GM19463 (cell line): Measurements from ENCODE around the gene OSGEP.

Experiments used
- ATAC-seq: cut with Tn5 transposase; IDR thresholded peaks from one replicate; pipeline ENCODE4 v1.9.1; 2021; ENCODE audit warnings: mild to moderate bottlenecking, moderate library complexity; ENCODE audit not compliant: unreplicated experiment

OSGEP gene

DNA sequence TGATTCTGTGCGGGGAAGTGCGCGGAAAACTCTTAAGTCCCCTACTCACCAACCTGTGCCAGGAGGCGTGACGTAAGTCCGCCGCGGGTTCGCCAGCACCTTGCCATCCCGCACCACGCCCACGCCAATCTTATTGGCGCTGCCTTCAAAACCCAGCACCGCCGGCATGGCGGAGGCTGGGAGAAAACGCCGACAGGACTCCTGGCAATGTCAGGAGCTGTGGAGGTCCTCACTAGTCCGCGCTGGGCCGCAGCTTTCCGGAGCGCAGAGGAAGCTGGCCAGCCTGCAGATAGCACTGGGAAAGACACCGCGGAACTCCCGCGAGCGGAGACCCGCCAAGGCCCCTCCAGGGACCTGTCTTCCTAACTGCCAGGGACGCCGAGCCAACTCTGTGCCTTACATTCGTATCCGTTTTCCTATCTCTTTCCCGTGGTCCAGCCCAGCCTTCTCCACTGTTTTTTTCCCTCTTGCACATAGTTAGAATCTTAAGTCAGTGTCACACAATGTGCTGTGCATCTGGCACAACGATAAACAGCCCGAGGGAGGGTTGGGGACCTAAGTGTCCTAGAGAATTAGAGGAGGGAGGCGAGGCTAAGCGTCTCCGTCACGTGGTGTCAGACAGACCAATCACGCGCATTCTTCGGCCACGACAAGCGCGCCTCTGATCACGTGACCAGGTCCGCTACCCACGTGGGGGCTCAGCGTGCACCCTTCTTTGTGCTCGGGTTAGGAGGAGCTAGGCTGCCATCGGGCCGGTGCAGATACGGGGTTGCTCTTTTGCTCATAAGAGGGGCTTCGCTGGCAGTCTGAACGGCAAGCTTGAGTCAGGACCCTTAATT is at the start of gene OSGEP, which contains the start of gene APEX1:
Gene OSGEP, minus strand, starts transcription at position 297 of the 839 bp plus-strand sequence. Its CDS starts 129 bp downstream, at position 168.
Gene APEX1, plus strand, starts transcription at position 711 of the 839 bp plus-strand sequence. CDS start 420 bp downstream, outside the sequence.
- peak; percentile 85 for ATAC-seq

GRCh38 chr14:20503898-20504297 is 49.3 kb upstream of the OSGEP start:
- no peak for ATAC-seq

DNA sequence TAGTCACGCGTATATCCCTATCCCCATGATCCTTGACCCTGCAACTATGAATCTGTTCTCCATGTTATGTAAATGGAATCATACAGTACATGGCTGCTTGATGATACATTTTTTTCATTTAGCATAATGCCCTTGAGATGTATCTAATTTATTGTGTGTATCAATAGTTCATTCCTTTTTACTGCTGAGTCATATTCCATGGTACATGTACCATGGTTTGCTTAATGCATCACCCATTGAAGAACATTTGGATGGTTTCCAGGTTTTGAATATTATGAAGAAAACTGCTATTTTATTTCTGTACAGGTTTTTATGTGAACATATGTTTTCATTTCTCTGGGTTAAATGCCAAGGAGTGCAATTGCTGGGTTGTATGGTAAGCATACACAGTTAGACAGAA is 46.7 kb upstream of the OSGEP start:
- ATAC-seq, result no peak

GRCh38 chr14:20499881-20500280 is 45.3 kb upstream of the OSGEP start:
- no peak for ATAC-seq

DNA sequence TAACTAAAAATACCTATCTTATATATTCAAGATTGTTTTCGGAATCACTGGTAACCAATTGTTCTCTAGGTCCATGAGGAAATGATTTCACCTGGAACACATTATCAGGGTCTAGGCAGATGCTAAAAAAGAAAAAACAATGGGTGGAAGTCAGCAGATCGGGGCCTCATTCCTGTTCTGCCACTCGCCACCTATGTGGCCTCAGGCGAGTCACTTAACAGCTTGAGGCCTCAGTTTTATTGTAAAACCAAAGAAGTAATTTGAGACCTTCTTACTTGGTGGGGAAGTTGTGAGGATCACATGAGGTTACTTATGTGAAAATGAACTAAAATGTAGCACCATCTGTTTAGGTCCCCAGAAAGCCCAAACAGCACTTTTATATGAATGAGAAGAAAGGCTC is 44.5 kb upstream of the OSGEP start:
- no peak for ATAC-seq

GRCh38 chr14:20498622-20499021 is 44.0 kb upstream of the OSGEP start:
- no peak for ATAC-seq

- ATAC-seq, result no peak
Measured at GRCh38 chr14:20494935-20495766, 40.5 kb upstream of the OSGEP start.

DNA sequence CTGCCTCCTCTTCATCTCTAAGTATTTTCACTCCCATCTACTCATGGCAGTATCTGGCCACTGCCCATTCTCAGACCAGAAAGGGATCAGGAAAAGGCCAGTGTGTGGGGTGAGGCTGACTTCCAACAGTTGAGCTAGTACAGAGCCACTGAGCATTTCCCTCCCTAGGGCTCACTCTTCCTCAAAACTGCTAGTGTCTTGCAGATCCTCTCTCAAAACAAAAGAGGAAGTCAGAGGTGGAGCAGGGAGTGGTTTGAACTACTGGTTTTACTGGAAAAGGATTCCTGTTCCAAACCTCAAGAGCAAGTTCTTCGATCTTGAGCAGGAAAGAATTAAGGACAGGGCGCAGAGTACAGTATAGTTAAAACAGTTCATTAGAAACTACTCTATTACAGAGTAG is 39.0 kb upstream of the OSGEP start:
- ATAC-seq, result no peak

DNA sequence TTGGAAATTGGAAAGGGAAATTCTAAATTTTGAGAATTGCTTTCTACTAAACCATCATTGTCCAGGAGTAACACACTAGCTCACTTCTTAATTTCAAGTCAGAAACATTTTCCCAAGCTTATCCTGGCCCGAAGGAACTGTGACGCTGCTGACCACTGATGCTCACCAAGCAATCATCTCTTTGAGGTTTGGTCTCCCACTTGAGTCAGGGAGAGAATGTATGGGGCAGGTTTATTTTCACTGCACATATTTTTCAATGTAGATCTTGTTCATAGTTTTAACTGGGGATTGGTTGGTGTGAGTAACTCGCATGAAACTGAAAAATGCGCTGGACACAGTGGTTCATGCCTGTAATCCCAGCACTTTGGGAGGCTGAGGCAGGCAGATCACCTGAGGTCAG is 37.9 kb upstream of the OSGEP start:
- ATAC-seq, result no peak

- no peak for ATAC-seq
Measured at GRCh38 chr14:20490563-20490962, 36.0 kb upstream of the OSGEP start.

- peak; percentile 53 for ATAC-seq
Measured at GRCh38 chr14:20489093-20489994, 34.7 kb upstream of the OSGEP start.

GRCh38 chr14:20487396-20487725 is 32.7 kb upstream of the OSGEP start:
- no peak for ATAC-seq

DNA sequence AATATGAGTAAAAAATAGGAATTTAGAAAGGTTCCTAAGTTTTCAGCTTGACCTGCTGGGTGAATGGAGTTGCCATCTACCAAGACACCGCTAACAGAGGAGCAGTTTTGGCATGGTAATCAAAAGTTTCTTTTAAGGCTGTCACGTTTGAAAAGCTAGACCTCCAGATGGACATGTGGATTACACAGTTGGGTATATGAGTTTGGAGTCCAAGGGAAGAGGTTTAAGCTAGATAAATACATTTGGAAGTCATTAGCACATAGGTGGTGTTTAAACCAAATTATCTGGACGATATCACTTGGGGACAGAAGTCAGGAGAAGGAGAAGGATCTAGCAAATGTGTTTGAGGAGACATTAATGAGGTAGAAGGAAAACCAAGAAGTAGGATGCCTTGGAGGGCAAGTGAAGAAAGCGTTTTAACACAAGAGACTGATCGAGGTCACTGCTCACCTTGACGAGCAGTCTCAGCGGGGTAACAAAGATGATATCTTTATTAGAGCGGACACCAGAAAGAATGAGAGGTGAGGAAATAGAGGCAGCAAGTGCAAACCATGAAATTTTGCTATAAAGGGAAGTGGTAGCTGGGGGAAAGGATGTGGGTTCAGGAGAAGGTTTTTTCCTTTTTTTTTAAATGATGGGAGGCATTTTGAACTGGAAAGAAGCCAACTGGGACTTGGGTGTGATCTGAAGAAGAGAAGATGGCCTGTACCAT is 32.2 kb upstream of the OSGEP start:
- ATAC-seq, result no peak

- no peak for ATAC-seq
Measured at GRCh38 chr14:20485900-20486299, 31.3 kb upstream of the OSGEP start.

DNA sequence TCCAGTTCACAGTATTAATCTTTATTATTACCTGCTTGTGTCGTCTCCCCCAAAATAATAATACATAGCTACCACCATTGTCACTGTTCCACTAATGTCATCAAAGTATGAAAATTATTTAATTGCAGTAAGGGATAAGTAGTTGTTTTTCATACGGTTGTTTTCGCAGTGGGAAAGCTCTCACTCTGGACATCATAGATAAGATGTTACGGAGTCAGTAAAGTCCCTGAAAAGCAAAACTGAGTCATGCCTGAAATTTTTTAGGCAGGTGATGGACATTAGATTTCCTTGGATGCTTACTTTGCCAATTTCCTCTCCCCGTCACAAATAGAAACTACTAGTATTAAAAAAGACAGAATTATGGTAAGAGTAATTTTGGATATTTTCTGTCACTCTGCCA is 27.8 kb upstream of the OSGEP start:
- ATAC-seq, result no peak

GRCh38 chr14:20478894-20479293 is 24.3 kb upstream of the OSGEP start:
- no peak for ATAC-seq

DNA sequence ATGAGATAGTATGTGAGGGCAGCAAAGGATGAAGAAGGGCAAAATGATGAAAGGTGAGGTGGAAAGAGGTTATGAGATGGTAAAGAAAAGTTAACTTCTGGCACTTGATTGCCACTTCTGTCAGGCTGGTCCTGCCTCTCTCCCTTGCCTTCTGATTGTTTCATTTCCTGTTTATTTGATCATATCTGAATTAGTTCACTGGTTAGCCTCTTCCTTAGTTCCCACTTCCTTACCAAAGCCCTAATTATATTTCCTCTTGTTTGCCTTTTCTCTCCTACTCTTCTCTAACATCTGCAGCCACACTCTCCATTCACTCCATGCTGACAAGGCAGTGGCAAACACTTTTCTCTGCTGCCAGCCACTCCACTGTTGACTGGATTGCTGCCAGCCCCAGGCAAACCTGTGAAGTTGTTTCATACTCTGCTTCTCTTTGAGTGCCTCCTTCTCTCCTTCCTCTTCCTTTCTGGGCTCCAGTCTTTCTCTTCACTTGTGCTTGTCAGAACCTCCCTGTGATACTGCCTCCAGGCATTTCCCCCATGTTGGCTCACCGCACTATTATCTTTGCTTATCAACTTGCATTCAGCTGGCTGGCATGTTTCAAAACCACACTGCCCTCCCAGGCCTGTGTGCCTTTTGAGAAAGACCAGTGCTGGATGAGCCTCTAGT is 22.7 kb upstream of the OSGEP start:
- ATAC-seq, result no peak

DNA sequence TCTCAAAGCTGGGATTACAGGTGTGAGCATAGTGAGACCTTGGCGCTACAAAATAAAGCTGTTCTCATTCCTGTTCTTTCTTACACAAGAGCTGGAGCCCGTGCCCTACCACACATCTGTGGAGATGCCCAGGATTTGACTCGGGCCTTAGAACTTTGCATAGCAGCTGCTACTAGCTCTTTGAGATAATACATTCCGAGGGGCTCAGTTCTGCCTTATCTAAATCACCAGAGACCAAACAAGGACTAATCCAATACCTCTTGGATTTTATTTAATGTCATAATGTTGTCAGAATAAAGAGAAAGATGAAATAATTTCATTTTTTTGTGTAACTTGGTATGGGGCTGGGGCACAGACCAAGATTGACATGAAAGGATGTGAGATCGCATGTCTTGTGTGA is 22.2 kb upstream of the OSGEP start:
- no peak for ATAC-seq

- no peak for ATAC-seq
Measured at GRCh38 chr14:20472536-20473169, 18.0 kb upstream of the OSGEP start.

DNA sequence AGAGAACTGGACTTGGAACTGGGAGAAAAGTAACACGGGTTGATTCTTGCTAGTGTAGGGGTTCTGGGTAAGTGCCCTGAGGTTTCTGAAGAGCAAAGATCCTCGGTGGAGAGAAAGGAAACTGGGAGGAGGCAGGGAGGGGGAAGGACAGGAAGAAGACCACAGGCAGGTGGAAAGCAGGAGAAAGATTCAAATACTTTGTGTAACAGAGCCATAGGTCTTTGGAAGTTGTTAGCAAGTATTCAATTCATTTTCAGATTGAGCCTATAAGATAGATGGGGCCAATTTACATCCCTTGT is 15.9 kb upstream of the OSGEP start:
- ATAC-seq, result no peak
